HG02870 (cell line): ENCODE measurements around the gene TTC6.

ENCODE experiments used
- ATAC-seq: cut with Tn5 transposase; IDR thresholded peaks from one replicate; pipeline ENCODE4 v1.9.1; 2021; ENCODE audit warnings: mild to moderate bottlenecking, moderate library complexity; ENCODE audit not compliant: unreplicated experiment

The TTC6 gene

DNA sequence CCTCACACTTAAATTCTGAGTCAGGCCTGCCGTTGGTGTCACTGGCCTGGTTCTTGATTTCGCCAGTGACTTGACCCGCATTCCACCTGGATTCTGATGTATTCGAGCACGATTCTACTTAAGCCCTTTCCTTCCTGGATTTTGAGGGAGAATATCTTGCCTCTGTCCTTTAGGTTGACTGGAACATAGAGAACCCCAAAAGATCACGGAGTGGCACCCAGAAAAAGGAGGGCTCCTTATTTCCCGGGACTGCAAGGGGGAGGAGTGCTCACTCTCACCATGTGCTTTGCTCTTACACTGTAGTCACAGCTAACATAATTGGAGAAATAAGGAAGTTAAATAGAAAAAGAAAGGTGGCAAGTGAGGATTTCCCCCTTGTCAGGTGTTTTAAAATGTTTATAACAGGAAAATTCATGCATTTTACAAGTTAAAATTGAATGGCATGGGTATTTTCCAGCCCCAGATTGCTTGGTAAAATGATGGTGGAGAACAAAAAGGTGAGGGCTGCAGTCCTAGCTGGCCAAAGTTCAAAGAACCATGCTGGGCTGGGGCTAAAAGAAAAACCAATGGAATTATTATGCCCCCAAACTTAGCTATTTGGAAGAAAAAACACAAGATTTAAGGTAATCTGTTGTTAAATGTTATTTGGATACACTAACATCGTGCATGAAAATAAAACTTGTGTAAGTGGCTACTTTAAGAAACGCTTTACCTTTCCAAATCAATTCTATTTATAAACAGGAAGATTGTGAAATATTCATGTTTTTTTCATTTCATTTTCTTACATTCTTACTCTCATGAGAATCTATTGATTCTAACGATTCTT, 9.2 kb upstream of the TTC6 start:
- no peak for ATAC-seq

DNA sequence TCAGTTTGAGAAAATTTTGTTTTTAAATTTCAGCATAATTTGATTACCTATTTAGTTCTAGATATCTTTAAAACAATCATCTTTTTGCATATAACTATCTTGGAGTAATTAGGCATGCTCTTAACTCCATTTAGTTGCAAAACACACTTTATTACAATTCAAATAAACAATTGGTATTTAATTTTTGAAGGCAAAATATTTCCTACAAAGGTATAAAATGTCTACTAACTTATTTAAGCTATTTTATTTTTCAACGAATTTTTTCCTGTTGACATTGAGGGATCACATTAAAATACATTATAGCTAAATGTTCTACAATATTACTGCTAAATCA, 8.7 kb upstream of the TTC6 start:
- no peak for ATAC-seq

DNA sequence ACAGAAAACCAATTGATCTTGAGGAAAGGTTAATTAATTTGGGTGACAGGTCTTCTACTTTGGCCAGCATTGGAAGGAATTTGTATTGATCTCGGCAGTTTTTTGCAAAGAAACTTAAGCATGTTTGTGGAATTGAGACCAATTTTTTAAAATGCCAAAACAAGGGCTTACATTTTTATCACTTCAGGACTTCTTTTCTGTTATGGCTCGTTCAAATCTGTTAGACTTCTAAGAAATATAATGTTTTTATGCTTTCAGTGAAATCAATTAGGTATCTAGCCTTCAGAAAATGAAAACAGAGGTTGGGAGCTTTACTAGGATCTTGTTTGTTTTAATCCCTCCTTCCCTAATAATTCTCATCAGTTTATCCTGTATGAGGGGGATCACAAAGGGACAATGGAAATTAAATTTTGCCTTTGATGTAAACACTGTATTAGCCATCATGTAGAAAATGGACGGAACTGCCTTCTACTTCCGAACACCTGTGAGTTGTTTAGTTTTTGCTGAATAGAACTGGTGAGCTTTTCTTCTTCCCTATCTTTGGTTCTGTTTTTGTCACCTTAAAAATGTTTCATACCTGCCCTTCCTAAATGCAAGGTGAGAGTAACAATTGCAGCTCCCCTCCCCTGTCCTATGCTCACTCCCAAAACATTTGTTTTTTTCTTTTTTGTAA, 8.2 kb upstream of the TTC6 start:
- ATAC-seq, result no peak

DNA sequence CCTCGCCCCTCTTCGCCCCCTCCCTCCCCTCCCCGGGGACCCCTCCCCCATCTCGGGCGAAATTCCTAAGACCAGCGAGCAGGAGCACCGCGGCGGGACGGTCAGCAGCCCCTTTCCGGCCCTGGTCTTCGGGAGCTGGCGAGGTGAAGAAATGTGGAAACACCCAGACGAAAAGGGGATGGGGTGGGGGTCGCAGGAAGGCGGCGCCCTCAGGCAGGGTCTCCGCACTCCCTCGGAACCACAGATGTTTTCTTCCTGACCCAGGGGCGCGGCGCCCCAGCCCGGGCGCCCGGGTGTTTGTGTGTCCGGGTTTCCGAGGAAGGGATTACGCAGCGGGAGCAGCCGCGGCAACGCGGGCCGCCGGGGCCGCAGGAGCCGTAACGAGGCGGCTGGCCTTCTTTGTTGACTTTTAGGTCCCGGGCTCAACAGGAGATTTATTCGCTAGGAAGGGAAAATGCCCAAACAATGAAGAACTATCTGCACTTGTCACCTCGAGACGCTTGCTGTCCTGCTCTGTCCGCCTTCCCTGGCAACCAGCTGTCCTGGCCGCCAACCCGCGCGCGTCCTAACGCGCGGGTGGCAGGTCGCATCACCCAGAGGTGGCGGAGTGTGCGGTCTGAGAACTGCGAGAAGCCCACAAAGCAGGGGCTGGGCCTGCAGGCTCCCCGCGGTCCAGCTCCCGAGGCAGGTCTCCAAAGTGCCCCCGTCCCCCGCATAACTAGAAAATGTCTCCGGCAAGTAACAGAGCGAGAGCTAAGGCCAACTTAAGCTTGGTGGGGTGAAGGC, 7.4 kb upstream of the TTC6 start:
- no peak for ATAC-seq

DNA sequence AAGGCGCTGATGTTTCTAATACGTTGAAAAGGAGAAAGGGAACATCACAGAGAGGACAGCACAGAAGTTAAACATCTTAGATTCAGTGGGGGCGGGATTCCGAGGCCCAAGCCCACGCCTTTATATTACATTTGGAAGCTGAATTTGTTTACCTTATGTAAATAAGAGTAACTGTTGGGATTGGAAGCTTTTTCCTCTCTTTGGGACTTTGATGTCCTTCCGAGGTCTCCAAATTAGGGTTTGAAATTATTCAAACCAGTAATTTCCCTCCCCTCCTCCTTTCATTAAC, 6.8 kb upstream of the TTC6 start:
- ATAC-seq, result no peak

DNA sequence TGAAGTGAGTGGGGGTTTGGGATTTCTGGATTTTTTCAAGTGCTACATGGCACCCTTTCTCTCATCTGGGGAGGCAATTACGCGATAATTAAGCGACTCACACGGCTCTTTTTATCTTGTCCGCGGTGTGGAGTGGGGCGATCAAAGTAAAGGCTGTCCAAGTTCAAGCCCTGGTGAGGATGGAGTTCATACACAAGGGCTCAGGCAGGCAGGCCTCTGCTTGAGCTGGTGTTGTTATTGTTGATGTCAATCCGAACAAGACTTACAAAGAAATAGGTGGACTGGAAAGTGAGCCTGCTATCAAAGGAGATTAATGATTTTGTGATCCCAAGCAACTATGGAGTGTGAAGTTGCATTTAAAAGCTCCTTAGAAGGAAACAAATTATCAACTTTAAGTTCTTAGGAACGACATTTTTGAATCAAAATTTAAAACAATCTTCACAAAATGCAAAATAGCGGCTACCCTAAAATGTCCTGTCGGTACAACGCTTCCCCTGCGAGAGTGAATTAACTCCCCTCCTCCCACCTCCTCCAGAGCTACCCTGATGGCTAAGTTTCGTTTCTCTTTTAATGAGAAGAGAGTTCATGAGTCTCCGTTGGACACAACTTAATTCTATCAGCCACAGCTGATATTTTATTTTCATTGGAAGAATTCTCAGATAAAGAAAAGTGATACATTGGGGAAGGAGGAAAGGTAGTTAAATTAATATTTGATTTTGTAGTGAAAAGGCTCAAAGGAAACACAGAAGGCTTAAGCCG, 6.3 kb upstream of the TTC6 start:
- ATAC-seq, result no peak

DNA sequence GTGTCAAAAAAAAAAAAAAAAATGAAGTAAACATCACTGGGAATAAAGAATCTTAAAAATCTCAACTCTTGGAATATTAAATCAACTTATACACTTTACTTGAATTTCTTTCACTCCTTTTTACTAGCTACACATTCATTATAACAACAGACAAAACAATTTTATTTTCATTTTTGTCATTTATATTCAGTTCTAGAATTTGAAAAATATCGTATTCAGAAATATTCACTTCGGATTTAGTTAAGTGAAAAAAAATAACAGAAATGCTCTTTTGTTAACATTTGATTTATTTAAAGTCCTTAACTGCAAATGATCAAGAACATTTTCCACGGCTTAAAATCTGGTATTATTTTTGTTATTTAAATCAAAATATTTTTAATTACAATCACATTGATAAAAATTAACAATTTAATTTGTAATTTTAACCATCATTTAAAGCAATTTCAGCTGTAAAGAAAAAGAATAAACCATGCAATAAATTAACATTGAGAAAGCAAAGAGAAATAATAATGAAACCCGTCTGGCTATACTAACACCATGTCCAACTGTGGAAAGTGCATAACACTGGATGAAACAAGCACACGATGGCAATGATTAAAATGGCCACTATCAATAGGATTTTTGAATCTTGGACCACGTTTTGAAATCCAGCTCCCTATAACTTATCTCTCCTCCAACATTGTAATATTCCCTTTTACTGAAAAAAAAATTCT, 5.6 kb upstream of the TTC6 start:
- no peak for ATAC-seq

DNA sequence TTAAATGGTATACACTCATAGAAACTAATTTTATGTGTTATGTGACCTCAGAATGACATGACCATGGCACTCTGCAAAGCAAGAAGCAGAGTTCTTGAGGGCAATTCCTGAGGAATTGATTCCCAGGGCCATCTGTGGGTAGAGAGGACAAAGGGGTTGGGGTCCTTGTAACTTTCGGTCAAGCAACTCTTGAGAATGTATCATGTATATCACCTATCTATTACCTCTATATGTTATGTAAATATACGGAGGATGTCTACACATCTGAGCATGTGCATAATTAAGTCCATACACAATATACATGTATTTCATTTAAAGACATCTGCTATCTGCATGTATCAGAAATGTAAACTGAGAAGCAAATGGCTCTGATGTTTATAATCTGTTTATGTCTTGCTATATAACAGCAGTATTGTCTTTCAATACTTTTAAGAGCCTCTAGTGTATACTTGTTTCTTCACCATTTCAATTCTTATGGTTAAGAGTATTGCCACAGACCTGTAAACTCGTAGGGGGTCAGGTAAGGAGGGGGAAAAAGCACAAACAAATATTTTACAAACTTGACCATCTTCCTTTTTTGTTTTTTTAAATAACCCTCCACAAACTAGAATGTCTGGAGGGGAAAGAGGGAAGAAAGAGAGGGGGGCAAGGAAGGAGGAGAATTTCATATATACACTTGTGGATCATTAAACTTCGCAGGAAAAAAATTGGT, 4.8 kb upstream of the TTC6 start:
- no peak for ATAC-seq

DNA sequence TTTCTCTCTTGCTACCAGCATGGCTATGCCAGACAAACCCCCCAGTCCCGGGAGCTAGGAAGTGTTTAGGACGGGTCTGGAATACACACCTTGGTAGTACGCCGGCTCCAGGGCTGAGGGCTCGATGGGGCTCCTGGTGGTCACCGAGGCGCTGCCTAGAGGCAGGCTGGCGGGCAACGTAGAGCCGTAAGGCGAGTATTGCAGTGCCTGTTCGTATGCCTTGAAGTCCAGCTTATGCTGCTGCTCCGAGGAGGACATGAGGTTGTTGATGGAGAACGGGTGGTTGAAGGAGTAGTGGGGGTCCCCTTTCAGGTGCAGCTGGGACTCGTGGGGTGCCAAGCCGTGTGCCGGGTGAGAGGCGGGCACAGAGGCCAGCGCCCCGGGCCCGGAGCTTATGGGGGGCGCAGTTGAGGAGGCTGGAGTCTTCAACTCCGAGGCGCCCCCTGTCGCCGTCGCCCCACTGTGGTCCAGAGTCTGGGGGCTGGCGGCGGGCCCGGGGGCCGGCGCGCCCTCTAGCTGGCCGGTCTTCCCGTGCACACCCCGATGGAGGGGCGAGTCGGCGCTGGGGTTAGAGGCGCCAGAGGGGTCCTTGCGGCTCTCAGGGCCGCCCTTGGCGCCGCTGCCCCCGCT, 4.0 kb upstream of the TTC6 start:
- ATAC-seq, result no peak

DNA sequence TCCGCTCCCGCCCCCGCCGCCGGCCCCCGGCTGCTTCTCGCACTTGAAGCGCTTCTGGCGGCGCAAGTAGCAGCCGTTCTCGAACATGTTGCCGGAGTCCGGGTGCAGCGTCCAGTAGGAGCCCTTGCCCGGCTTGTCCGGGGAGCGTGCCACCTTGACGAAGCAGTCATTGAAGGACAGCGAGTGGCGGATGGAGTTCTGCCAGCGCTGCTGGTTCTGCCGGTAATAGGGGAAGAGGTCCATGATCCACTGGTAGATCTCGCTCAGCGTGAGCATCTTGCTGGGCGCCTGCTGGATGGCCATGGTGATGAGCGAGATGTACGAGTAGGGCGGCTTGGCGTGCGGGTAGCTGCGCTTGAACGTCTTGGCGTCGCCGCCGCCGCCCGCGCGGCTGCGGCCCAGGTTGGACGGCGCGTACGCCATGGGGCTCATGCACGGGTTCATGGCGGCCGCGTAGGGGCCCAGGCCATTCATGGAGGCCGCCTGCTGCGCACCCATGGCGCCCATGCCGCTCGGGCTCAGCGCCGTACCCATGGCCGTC, 3.4 kb upstream of the TTC6 start:
- no peak for ATAC-seq

DNA sequence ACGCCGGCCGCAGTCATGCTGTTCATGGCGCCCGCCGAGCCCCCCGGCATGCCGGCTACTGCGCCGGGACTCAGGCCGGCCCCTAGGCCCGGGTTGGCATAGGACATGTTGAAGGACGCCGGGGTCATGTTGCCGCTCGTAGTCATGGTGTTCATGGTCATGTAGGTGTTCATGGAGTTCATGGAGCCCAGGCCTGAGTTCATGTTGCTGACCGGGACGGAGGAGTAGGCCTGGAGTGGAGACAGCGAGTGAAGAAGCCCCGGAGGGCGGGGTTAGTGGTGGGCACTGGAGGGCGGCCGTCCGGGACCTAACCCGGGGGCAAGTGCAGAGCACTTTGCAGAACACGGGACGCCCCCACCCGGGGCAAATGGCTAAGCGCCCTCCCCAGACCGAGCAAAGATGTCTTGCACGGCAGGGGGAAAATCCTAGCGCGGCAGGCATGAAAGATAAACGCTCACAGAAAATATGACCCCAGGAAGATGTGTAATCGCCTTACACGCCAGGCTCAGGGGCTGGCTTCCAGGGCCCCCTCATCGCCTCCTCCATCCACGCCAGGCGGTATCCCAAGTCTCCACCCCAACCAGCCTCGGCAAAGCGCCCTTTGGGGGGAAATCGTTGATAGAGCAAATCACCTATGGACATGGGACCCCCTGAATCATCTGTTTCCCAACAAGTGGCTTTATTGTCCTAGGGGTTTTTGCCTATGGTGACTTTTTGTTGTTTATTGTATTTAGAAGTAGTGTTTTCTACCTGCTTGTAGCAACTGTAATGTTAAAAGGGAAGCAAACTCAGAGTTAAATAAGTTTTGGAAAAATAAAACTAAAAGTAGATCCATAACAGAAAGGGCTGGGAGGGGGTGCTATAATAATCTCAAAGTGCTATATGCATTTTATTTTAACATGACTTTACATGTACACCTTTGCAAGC, 2.7 kb upstream of the TTC6 start:
- no peak for ATAC-seq

DNA sequence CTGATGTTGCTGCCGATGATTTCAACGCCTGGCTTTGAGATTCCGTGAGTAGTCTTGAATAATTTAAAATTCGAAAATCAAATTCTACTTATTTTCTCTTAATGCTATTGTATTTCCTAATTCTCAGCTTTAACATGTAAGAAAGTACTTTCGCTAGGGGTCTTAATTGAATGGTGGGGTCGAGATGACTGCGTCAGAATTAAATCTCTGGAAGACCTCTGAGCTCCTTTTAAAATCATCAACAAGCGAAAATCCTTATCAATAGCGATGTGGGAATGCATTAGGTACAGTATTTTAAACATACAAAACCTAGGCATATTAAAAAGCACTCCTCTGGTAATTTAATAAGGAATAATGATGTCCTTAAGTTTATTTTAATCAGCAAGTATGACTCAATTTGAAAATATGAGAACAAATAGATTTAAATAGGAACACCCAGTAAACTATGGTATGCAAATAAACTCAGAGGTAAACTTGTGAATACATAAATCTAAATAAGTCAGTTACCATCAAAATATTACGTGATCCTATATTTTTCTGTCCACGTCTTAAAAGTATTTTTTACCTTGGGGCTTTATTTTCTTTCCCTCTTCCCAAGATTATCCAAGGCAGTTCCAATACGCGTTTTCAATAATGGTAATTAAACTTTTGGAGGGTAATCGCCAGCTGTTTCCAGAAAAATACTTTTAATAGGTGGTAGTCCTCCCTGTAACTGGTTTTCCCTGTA, 1.8 kb upstream of the TTC6 start:
- no peak for ATAC-seq

DNA sequence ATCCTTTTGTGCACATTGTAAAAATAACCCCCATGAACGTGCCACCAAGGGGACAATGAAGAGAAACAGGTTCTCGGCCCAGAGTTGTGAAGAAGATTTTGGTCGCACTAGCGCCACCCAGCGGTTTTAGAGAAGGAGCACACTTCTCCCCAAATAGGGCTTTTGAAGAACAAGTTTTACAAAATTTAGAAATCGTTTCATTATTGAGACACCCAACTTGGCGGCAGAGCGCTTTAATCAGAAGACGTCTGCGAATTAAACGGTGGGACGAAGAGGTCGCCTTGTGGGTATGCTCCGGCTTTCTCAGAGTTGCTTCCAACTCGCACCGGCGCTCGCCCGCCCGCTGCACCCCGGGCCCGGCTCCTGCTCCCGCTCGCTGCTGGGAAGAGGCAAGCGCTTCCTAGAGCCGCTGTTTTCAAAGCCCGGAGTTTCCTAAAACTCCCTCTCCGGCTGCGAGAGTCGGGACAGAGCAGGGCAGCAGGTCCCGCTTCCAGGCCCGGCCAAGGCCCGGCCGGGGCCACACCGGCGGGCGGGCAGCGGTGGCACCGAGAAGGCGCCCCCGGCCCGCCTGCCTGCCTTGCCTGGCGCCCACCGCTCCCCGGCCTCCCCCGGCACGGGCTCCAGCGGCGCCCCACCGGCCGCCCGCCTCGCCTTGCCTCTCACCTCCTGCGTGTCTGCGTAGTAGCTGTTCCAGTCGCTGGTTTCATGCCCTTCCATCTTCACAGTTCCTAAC, 1.0 kb upstream of the TTC6 start:
- ATAC-seq, result no peak

DNA sequence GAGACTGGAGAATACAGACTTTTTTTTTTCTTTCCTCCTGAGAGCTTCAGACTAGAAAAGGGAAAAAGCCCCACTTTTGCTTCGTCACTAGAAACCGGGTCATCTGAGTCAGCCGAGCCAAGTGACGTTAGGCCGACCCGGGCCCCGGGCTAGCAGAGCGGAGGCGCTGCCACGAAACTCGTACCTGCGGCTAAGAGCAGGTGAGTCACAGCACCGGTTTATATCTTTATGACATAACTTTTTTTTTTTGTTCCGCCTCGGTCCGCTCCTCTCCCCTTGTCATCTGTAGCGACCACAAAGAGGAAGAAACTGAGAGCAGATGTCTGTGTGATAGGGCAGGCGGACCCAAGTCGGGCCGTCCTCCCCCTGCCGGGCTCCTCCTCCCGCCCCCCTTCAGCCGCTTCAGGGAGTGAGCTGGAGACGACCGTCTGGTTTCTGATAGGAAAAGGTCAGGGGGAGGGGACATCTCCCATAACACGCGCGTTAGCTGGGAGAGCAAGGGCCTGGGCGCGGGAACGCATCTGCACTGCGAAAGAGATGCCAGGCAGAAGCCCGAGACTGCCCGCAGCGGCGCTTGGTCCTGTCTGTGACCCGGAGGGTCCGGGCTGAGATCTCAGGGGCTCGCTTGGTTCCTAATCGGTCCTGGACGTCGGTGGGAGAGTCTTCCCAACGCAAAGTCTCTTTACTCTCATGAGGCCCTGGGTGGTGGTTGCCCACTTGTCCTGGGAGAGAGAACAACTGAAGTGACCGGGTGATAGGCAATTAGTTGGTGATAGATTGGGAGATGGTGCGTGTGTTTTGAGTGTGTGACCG, 586 bp downstream of the TTC6 start:
- ATAC-seq, result peak; percentile 75

DNA sequence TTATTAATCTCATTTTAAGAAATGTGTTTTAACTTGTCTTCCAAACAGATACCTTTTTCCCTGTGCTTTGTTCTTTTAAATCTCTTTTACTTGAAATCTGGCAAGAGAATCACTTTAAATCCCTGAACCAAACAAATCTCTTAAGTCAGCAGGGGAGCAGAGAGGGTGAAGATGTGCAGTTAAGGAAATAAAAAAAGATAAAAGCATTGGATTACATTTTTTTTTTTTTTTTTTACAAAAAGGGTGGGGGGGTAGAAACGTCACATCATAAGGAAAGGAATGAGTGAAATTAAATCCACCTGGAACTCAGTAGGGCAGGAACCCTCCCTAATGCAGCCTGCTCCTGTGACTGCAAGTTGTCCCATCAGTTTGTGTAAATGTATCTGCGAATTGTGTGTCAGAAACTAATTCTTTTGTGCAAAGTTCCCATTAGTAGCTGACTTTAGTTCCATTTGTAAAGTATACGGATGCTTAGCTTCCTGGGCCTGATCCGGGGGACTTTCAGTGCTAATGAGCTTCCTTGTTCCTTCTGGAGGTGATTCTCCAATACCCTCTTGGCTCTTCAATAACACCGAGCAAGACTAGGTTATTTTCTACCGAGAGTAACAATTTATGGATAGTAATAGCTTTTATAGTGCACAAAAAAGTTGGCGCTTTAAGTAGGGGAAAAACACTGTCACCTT, 1.5 kb downstream of the TTC6 start:
- ATAC-seq, result no peak

DNA sequence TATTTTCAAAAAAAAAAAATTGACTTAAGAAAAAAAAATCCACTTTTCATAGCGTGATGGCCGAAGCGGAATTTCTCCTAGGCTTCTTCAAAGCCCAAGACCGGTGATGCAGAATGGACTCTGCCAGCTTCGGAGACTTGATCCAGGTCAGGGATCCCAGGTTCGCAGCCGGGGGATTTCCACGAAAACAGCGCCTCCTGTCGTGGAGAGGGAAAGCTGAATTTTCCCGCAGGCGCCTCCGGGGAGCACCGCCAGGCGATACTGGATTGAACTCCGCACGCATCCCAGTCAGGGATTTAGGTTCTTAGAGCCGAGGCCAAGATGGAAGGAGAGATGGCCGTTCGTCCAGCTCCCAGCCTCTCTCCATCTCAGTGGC, 2.1 kb downstream of the TTC6 start:
- ATAC-seq, result no peak
